Activated T-helper 1 cell treated with anti-CD3 and anti-CD28 coated beads, Interleukin-12 subunit alpha, Interleukin-12 subunit beta, Interleukin-2, Interleukin-4 antibody, amounts not matched to agents 30 ng/mL and 10 ng/mL and 1 ng/mL, durations not matched to agents 14 hours and 24 hours and 36 hours (primary cell): ENCODE data around the gene C17orf107. TPM values are rescaled to one million over a fixed set of nuclear protein-coding genes. Genes with fewer than 3 reads are reported as not detected.

ENCODE experiments used
- DNase-seq: peaks from one replicate; pipeline ENCODE4 v3.0.0; 2021; ENCODE audit warnings: low spot score
- H3K27ac Mint-ChIP-seq: one replicate; pipeline ENCODE4 v1.8.0; 2021; ENCODE audit warnings: mild to moderate bottlenecking, mixed read lengths
- H3K27me3 Mint-ChIP-seq: one replicate; pipeline ENCODE4 v1.8.0; 2022; ENCODE audit warnings: mild to moderate bottlenecking, moderate library complexity, mixed read lengths; ENCODE audit not compliant: insufficient read depth
- H3K36me3 Mint-ChIP-seq: one replicate; pipeline ENCODE4 v1.8.0; 2021; ENCODE audit warnings: low read depth, mixed read lengths
- H3K4me1 Mint-ChIP-seq: one replicate; pipeline ENCODE4 v1.8.0; 2021; ENCODE audit warnings: low read depth, mixed read lengths
- H3K4me3 Mint-ChIP-seq: one replicate; pipeline ENCODE4 v1.8.0; 2021; ENCODE audit warnings: mild to moderate bottlenecking, moderate library complexity, mixed read lengths
- H3K9me3 Mint-ChIP-seq: one replicate; pipeline ENCODE4 v1.8.0; 2021; ENCODE audit warnings: mixed read lengths
- intact Hi-C: fragments of 100-400 bp; cut with micrococcal nuclease; formaldehyde crosslinking; loops from one replicate; pipeline ENCODE4 v1.15.1; 2024
- total RNA-seq: library from RNA; stranded (reverse); gene quantifications from 2 replicates; pipeline ENCODE4 v1.2.3, GENCODE V29; 2022

The C17orf107 gene
- total RNA-seq, 1 donor from 2014 or later = 1.3 TPM

DNA sequence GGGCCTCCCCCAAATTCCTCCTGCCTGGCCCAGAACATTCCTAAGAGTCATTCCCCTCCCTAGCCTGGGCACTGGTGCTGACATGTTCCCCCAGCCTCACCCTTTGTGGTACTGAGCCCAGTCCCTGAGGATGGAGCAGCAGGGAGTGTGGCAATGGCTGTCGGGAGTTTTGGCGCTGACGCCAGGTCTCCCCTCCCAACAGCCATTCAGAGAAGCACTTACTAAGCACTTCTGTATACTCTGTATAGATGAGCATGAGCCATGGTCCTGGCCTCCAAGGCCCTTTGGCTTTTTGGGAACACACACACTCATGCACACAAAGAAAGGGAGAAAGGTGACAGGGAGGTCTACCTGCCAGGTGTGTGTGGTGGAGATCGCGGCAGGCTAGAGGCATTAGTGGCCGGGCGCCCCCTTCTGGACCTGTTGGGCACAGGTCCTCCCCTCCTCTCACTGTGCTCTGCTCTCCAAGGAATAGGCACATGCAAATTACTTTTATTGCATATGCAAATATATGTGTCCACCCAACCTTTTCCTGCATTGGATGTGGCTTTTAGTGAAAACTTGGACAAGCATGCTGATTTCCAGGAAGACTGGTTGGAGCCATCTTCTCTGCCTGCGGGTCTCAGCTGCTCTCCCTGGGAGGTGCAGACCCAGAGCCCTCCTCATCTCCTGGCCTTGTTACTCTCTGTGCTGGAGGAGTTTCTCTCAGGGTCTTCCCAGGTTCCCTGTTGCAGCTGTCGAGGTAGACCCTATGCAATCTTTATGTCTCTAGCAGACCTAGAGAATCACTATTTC, 17.4 kb upstream of the C17orf107 start:
- Mint-ChIP-seq H3K4me1 (peaks cover 5% of the 10 kb centered on the region), H3K36me3 (peaks cover 12% of the 10 kb centered on the region), H3K27ac (no peak overlapping the region), H3K27me3 (no peaks in the 10 kb centered on the region), H3K4me3 (no peak overlapping the region), H3K9me3 (no peaks in the 10 kb centered on the region)
- intact Hi-C loops = loop anchor here (1.0 to 10.0 kb wide), 4 partner anchors 92 to 457 kb away; partner anchors contain the start of genes ARRB2 and MED11
- peak; percentile 40 for DNase-seq

DNA sequence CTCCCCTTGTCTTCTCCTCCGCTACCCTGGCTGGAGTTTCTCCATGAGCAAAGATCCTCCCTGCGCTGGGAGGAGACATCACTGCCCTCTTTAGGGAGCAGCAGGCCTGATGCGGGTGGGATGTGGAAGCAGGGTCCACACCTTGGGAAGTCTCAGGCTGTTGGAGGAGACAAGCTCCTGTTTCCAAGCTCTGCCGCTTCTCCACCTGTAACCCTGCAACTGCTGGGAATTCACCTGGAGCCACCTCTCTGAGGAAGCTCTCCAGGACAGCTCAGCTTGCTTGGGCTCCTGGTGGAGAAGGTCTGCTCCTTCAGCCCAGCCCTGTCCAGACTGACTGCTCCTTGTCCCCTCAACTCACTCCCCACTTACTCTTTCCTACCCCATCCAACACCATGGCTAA, 14.8 kb upstream of the C17orf107 start:
- H3K4me3 Mint-ChIP-seq = no peak overlapping the region
- intact Hi-C loops = loop anchor here (10.0 kb wide), 1 partner anchor 460 kb away; no protein-coding TSS in a partner anchor
- peaks cover 14% of the 10 kb centered on the region for H3K36me3 Mint-ChIP-seq
- H3K27me3 Mint-ChIP-seq = no peaks in the 10 kb centered on the region
- peaks cover 10% of the 10 kb centered on the region for H3K4me1 Mint-ChIP-seq
- no peak for DNase-seq
- no peak overlapping the region for H3K27ac Mint-ChIP-seq
- H3K9me3 Mint-ChIP-seq = no peaks in the 10 kb centered on the region

GRCh38 chr17:4886830-4887229, 12.5 kb upstream of the C17orf107 start:
- no peak overlapping the region for H3K27ac Mint-ChIP-seq

DNA sequence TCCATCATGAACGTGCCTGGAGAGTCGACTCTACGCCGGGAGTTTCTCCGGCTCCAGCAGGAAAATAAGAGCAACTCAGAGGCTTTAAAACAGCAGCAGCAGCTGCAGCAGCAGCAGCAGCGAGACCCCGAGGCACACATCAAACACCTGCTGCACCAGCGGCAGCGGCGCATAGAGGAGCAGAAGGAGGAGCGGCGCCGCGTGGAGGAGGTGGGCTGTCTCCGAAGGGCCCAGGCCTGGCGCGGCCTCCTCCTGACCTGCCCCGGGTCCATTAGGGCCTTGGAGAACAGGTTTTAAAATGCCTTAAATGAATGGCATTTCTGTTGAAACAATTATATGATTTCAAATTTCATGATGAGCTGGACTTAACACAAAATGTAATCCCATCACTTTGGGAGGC, 11.8 kb upstream of the C17orf107 start:
- H3K9me3 Mint-ChIP-seq = no peaks in the 10 kb centered on the region
- no peak for DNase-seq

More at GRCh38 chr17:4886830-4887229, 12.5 kb upstream of the C17orf107 start:
- Mint-ChIP-seq H3K4me3 (no peak overlapping the region), H3K27me3 (no peaks in the 10 kb centered on the region), H3K36me3 (peaks cover 14% of the 10 kb centered on the region), H3K9me3 (no peaks in the 10 kb centered on the region), H3K4me1 (peaks cover 8% of the 10 kb centered on the region)
- no peak for DNase-seq
- intact Hi-C loops = loop anchor here (5.0 to 10.0 kb wide), 2 partner anchors 50 to 462 kb away; no protein-coding TSS in a partner anchor

DNA sequence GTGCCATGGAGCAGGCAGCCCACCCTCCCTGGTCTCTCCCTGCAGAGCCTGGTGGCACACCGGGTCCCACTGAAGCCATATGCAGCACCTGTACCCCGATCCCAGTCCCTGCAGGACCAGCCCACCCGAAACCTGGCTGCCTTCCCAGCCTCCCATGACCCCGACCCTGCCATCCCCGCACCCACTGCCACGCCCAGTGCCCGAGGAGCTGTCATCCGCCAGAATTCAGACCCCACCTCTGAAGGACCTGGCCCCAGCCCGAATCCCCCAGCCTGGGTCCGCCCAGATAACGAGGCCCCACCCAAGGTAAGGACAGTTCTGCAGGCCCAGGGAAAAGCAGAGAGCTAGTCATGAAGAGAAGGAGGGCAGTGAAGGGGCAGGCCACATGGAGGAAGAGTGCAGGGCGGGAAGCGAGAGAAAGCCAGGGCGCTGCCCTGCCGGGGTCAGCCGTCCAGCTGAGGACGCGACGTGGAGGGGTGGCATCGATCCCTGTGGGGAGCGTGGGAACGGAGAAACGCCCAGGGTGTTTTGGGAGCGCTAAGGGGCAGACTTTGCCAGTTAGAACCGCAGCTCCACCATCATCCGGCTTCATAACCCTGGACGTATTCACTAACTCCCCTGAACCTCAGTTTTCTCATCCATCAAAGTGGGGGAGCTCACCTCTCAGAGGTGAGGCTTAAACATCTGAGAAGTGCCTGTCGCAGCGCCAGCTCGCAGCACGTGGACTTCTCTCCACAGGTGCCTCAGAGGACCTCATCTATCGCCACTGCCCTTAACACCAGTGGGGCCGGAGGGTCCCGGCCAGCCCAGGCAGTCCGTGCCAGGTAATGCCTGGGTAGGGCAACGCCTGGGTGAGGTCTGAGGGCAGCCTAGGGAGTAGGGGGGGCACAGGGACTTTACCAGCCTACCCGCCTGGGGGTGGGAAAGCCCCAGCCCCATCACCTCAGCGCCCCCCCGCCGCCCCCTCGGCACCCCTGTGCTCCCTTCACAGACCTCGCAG, 7.6 kb upstream of the C17orf107 start:
- no peak for DNase-seq
- H3K36me3 Mint-ChIP-seq = peaks cover 13% of the 10 kb centered on the region
- H3K27me3 Mint-ChIP-seq = no peaks in the 10 kb centered on the region
- peaks cover 5% of the 10 kb centered on the region for H3K4me1 Mint-ChIP-seq
- H3K27ac Mint-ChIP-seq = no peak overlapping the region
- intact Hi-C loops = no loop called here
- no peak overlapping the region for H3K4me3 Mint-ChIP-seq
- H3K9me3 Mint-ChIP-seq = no peaks in the 10 kb centered on the region

More for the DNA sequence above, 11.8 kb upstream of the C17orf107 start:
- H3K36me3 Mint-ChIP-seq = peaks cover 16% of the 10 kb centered on the region
- H3K4me1 Mint-ChIP-seq = peaks cover 5% of the 10 kb centered on the region
- no peak overlapping the region for H3K27ac Mint-ChIP-seq
- H3K27me3 Mint-ChIP-seq = no peaks in the 10 kb centered on the region
- no peak overlapping the region for H3K4me3 Mint-ChIP-seq
- intact Hi-C loops = loop anchor here (5.0 to 10.0 kb wide), 2 partner anchors 50 to 463 kb away; no protein-coding TSS in a partner anchor

- Mint-ChIP-seq H3K27ac (no peak overlapping the region), H3K36me3 (peaks cover 8% of the 10 kb centered on the region), H3K27me3 (no peaks in the 10 kb centered on the region), H3K4me1 (peaks cover 5% of the 10 kb centered on the region), H3K9me3 (no peaks in the 10 kb centered on the region), H3K4me3 (no peak overlapping the region)
- intact Hi-C loops = no loop called here
- DNase-seq = no peak
Observed at GRCh38 chr17:4892499-4893221, 6.7 kb upstream of the C17orf107 start.

DNA sequence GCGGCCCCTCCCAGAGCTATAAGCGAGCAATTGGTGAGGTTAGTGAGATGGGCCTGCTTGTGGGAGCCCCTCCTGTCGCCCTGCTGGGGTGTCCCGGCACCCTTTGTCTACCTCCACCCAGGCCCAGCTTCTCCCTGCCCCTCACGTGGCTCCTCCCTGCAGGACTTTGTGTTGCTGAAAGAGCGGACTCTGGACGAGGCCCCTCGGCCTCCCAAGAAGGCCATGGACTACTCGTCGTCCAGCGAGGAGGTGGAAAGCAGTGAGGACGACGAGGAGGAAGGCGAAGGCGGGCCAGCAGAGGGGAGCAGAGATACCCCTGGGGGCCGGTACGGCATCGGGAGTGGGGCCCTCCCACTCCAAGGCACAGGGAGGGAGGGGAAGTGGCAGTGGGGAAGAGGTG, 6.1 kb upstream of the C17orf107 start:
- Mint-ChIP-seq H3K27me3 (no peaks in the 10 kb centered on the region), H3K27ac (no peak overlapping the region), H3K9me3 (no peaks in the 10 kb centered on the region), H3K4me1 (peaks cover 5% of the 10 kb centered on the region), H3K4me3 (no peak overlapping the region), H3K36me3 (peaks cover 8% of the 10 kb centered on the region)
- no peak for DNase-seq
- intact Hi-C loops = no loop called here

DNA sequence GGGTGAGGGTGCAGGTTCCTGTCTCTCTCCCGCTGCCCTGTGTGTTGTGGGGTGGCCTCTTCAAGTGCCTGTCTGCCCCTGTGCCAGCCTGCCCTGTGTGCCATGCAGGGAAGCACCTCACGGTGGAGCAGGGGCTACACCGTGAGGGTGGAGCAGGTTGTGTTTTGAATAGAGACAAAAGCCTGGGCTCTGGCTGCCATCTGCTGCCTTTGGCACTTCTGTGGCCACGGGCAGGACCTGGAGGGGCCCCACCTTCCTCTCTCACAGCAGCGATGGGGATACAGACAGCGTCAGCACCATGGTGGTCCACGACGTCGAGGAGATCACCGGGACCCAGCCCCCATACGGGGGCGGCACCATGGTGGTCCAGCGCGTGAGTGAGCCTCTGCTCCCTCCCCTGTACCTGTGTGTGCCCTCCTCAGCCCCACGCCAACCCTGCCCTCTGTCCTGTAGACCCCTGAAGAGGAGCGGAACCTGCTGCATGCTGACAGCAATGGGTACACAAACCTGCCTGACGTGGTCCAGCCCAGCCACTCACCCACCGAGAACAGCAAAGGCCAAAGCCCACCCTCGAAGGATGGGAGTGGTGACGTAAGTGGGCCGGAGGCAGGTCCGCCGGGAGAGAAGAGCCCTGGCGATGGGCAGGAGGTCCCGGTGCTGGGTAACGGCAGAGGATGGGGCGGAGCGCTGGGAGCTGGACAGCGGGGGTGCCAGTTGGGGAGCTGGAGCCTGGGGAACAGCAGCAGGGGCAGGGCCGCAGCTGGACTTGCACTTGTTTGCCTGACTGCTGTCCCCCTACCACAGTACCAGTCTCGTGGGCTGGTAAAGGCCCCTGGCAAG, 5.4 kb upstream of the C17orf107 start:
- intact Hi-C loops = no loop called here
- peaks cover 8% of the 10 kb centered on the region for H3K36me3 Mint-ChIP-seq

GRCh38 chr17:4895121-4895520, 4.2 kb upstream of the C17orf107 start:
- H3K36me3 Mint-ChIP-seq = peaks cover 8% of the 10 kb centered on the region
- H3K27me3 Mint-ChIP-seq = peaks cover 8% of the 10 kb centered on the region
- DNase-seq = no peak
- peaks cover 10% of the 10 kb centered on the region for H3K4me1 Mint-ChIP-seq
- no peak overlapping the region for H3K4me3 Mint-ChIP-seq
- intact Hi-C loops = no loop called here
- H3K27ac Mint-ChIP-seq = no peak overlapping the region
- no peaks in the 10 kb centered on the region for H3K9me3 Mint-ChIP-seq

More for the DNA sequence above, 5.4 kb upstream of the C17orf107 start:
- no peak for DNase-seq
- peaks cover 8% of the 10 kb centered on the region for H3K4me1 Mint-ChIP-seq
- H3K27me3 Mint-ChIP-seq = no peaks in the 10 kb centered on the region
- H3K9me3 Mint-ChIP-seq = no peaks in the 10 kb centered on the region
- no peak overlapping the region for H3K4me3 Mint-ChIP-seq
- H3K27ac Mint-ChIP-seq = no peak overlapping the region

DNA sequence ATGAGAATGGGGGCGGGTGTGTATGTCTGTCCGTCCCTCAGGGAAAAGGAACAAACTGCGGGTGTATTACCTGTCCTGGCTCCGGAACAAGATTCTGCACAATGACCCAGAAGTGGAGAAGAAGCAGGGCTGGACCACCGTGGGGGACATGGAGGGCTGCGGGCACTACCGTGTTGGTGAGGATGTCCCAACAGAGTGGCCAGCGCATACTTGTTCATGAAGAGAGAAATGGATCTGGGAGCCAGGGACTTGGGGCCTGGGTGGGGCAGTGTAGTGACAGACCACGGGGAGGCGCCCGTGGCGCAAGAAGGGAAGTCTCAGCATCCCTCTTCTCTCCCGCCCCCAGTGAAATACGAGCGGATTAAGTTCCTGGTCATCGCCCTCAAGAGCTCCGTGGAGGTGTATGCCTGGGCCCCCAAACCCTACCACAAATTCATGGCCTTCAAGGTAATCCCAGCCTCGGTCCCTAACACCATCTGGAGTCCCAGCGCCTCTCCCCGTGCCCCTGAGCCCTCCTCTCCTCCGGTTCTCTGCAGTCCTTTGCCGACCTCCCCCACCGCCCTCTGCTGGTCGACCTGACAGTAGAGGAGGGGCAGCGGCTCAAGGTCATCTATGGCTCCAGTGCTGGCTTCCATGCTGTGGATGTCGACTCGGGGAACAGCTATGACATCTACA, 3.5 kb upstream of the C17orf107 start:
- H3K4me3 Mint-ChIP-seq = no peak overlapping the region
- H3K27ac Mint-ChIP-seq = no peak overlapping the region
- peaks cover 10% of the 10 kb centered on the region for H3K4me1 Mint-ChIP-seq
- DNase-seq = no peak
- intact Hi-C loops = no loop called here
- peaks cover 8% of the 10 kb centered on the region for H3K27me3 Mint-ChIP-seq
- H3K9me3 Mint-ChIP-seq = no peaks in the 10 kb centered on the region
- H3K36me3 Mint-ChIP-seq = peaks cover 8% of the 10 kb centered on the region
